Urinary bladder (tissue), 4 donors: ENCODE measurements around the gene KRT33A. TPM values are rescaled to one million over a fixed set of nuclear protein-coding genes. Genes with fewer than 3 reads are reported as not detected.

ENCODE experiments used
- DNase-seq: peaks from one replicate; pipeline ENCODE4 v3.0.0-alpha.2; 2015; ENCODE audit errors: extremely low spot score
- H3K27ac ChIP-seq: one replicate; pipeline ENCODE4 v1.5.1; 2013; ENCODE audit warnings: low read depth, mild to moderate bottlenecking, moderate library complexity
- H3K36me3 ChIP-seq: one replicate; pipeline ENCODE4 v1.6.1; 2013; ENCODE audit warnings: mild to moderate bottlenecking, moderate library complexity; ENCODE audit not compliant: insufficient read depth
- H3K4me1 ChIP-seq: one replicate; pipeline ENCODE4 v1.6.1; 2013; ENCODE audit warnings: mild to moderate bottlenecking, moderate library complexity; ENCODE audit not compliant: insufficient read depth
- H3K4me3 ChIP-seq: one replicate; pipeline ENCODE4 v1.5.1; 2013; ENCODE audit warnings: low read depth, low read length
- WGBS: extraction: QIAGEN DNeasy Blood & Tissue Kit; methylation state at CpG from one replicate; pipeline ENCODE4 v1.1.7; 2013; 5-methylcytosine and 5-hydroxymethylcytosine counted together
- polyA plus RNA-seq: library from polyadenylated mRNA; stranded (reverse); fragments of 200-250 nt; gene quantifications from one replicate; pipeline ENCODE4 v1.2.3, GENCODE V29; 2013
- total RNA-seq: library from RNA; depleted of rRNA; stranded (reverse); fragments of >200 nt; gene quantifications from one replicate; pipeline ENCODE4 v1.2.3, GENCODE V29; 2014
- donor health status: healthy with polysubstance abuse.
- donor health status: healthy.

The KRT33A gene
- total and polyA plus RNA-seq, 2 donors = not detected

DNA sequence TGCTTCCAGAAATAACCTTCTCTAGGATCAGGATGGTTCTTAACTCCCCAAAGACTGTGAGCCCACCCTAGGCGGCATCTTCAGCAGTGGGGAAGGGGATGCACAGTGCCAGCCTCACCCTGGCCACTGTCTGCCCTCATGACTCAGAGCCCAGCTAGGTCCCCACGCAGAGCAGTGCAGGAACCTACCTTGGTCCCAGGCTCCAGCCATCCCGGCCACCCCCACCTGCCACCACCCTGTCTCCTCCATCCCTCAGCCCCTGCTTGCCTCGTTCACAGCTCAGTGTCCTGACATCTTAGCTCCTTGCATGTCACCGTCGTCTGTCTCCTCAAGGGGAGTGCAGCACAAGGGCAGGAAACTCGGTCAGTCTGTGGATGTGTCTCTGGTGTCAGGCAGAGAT, 19.0 kb downstream of the KRT33A start:
- no peak for DNase-seq
- Histone ChIP-seq H3K36me3 (no peaks in the 10 kb centered on the region), H3K4me3 (no peak overlapping the region), H3K4me1 (no peaks in the 10 kb centered on the region), H3K27ac (no peak overlapping the region)
- 79% methylated on average over 7 of the region's 7 CpGs for WGBS

DNA sequence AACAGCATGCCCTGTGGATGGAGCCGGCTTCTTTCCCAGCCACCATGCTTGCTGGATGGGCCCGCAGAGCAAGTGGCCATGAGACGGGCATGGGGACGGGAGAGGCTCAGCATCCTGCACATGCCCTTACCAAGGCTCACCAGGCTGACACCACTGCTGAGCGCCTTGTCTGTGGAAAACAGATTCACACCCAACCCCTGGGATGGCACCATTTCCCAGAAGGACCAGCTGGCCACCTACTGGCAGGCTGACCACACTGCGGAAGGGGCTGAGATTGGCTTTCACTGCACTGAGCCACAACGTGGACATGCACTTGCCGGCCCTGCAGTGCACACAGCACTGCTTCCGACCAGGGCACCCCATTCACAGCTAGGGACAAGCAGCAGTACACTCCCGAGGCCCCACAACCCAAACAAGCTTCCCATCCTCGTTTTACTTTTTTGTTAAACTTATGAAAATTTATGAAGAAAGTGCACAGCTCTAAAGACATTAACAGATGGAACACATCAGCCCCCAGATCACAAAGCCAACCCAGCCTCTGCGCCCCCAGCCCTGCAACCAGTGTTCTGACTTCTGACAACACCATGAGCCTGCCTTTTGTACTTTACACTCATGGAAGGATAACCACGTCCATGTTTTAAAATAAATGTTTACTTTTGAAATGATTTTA, 21.2 kb downstream of the KRT33A start:
- no peak for DNase-seq
- Histone ChIP-seq H3K4me3 (no peak overlapping the region), H3K4me1 (no peaks in the 10 kb centered on the region), H3K36me3 (no peaks in the 10 kb centered on the region), H3K27ac (no peak overlapping the region)
- WGBS = 45% methylated on average over 13 of the region's 13 CpGs

DNA sequence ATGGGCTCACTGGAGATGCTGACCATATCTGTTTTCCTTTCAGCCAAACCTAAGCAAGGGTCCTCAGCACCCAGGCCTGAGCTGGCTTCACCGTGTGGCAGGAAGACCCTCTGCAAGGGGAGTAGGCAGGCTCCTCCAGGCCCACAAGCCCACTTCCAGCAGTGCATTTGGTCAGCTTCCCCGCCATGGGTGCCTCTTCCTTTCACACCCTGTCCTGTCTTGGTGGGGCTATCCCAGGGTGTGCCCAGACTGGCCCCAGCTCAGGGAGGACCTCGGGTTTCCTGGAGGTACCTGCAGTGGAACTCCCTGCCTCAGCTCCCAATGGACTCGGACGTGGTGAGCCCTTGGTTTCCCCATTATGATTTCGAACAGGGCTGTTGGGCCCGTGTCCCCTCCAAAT, 22.4 kb downstream of the KRT33A start:
- H3K4me3 ChIP-seq = no peak overlapping the region
- no peaks in the 10 kb centered on the region for H3K36me3 ChIP-seq
- no peak for DNase-seq
- 86% methylated on average over 7 of the region's 7 CpGs for WGBS
- H3K27ac ChIP-seq = no peak overlapping the region
- H3K4me1 ChIP-seq = no peaks in the 10 kb centered on the region

DNA sequence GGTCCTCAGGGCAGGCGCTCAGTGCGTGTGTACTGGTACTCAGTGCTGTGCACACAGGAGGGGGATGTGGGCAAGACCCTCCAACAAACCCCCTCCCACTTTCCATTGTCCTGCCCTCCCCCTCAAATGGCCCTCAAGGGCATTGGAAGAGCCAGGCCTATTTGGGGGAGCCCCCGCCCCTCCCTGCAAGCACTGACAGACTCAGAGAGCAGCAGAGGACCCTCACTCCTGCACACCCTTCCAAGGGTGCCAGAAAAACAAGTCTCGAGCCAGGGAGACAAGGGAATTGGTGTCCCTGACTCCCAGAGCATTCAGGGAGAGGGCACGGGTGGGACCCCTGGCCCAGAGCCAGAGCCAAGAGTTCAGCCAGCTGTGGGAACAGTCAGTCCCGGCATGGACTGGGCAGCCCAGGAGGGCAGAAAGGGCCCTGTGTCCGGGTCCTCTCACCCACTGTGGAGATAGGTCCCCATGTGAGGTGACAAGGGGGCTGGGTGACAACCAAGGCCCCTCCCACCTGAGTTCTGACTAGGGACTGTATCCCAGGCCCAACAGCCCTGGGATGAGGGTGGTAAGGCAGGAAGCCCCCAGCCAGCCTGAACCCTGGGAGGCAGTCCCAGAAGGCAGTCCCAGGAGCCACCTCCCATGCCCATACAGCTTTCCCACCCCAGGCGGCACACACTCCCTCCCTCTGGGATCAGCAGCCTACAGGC, 23.1 kb downstream of the KRT33A start:
- 79% methylated on average over 8 of the region's 8 CpGs for WGBS
- H3K36me3 ChIP-seq = no peaks in the 10 kb centered on the region
- DNase-seq = no peak
- no peak overlapping the region for H3K27ac ChIP-seq
- H3K4me1 ChIP-seq = no peaks in the 10 kb centered on the region
- no peak overlapping the region for H3K4me3 ChIP-seq

DNA sequence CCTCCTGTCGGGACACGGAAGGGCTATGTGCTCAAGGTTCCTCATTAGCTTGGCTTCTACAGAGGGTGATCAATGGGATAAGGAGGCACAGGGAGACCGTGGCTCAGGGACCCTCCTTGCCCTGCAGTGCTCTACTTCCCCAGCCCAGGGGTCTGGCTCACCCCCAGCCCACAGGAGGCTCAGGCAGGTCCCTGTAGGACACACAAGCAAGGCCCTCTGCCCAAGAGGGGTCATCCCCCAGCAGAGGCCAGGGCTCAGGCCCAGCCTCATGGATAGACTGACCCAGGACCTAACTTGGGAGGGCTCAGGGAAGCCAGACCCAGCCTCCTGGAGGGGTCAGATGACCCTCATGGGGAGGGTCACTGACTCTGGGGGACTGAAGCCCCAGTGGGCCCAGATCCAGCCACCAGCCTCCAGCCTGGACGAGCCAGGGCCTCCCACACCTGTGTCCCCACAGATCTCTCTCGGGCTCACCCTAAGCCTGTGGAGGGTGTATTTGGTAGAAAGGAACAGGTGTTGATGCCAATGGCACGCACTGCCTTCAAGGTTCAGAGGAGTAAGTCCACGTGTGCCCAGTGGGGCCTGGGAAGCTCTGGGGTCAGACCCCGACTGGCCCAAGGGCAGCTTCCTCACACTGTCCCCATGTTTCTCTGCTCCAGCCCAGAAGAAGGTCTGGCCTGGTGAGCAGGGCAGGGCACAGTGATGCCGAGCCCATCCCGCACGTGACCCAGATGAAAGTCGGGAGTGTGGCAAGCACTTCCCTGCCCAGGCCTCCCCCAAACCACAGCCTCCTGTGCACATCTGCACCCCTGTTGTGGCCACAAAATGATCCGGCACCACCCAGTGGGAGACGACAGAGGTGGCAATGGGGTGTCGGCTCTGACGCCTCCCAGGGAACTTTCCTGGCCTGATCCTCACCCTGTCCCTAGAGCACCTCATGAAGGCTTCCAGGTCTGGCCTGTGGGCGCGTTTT, 24.2 kb downstream of the KRT33A start:
- Histone ChIP-seq H3K36me3 (no peaks in the 10 kb centered on the region), H3K4me3 (no peak overlapping the region), H3K4me1 (no peaks in the 10 kb centered on the region), H3K27ac (no peak overlapping the region)
- DNase-seq = no peak
- WGBS = 89% methylated on average over 18 of the region's 18 CpGs

DNA sequence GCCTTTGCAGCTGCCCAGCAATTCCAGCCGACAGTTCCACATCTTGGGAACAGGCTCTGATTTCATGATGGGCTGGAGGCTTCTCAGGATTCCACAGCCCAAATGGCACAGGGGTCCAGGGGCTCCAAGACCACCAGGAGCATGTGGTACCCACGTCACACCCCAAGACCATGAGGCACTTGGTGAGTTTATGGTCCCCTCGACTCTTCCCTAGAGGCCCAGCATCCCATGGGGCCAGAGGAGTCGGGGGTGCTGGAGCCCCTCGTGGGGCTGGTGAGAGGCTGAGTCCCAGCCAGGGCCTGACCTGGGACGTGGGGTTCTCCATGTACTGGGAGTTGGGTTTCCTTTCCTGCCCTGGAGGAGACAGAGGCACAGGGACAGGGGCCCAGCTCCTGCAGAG, 25.0 kb downstream of the KRT33A start:
- no peak overlapping the region for H3K4me3 ChIP-seq
- no peak overlapping the region for H3K27ac ChIP-seq
- DNase-seq = no peak
- H3K4me1 ChIP-seq = no peaks in the 10 kb centered on the region
- no peaks in the 10 kb centered on the region for H3K36me3 ChIP-seq
- WGBS = 88% methylated on average over 6 of the region's 6 CpGs

DNA sequence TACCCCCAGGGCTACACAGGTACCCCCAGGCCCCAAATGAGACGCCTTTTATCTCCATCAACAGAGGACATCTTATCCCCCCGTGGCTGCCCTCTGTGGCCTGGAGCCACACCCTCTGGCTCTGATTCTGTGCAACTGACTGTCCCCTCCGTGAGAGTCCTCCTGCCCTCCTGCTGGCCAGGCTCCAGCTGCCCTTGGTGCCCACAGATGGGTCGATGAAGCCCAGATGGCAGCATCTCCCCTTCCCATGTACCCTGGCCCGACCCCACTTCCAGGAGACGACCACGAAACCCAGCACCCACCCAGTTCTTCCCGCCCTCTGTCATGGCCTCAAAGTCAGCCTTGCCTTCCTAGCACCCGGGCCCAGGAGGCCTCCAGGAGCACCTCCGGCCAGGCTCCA, 25.5 kb downstream of the KRT33A start:
- WGBS = 84% methylated on average over 10 of the region's 10 CpGs
- H3K4me1 ChIP-seq = no peaks in the 10 kb centered on the region
- H3K27ac ChIP-seq = no peak overlapping the region
- DNase-seq = no peak
- no peaks in the 10 kb centered on the region for H3K36me3 ChIP-seq
- H3K4me3 ChIP-seq = no peak overlapping the region

DNA sequence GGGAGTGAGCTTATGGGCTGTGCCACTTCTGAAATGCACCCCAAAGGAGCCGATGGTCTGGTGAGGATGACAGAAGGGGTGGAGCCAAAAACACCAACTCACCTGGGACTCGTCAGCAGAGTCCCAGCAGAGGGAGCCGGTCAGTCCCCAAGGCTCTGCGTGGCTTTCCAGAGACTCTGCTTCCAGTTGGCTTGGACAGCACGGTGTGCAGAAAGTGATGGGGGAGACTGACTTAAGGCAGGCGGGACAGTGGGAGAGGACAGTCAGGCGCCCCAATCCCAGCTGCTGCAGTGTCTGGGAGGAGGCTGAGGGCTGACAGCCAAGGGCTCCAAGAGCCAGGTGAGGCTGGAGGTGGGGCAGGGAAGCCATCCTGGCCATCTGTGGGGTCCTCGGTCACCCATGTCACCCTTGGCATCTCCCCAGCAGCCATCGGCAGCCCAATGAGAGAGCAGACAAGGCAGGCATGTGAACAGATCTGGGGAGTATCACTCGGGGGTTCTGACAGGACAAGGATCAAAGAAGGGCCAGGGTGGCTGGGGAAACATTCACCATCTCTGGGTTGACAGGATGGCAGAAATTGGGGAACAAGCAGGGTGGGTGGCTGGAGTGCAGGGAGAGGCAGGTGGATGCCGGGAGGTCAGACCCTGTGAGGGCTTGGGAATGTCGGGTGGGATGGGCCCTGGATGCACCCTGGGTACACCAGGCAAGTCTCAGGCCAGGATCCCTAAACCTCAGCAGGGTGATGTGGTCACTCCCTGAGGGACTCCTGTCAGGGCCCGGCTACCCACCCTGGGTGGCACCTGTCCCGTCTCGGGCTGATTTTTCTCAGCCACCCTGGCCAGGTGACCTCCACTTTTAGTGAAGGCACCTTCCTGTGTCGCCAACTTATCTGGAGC, 26.2 kb downstream of the KRT33A start:
- 73% methylated on average over 16 of the region's 16 CpGs for WGBS
- DNase-seq = no peak
- H3K4me1 ChIP-seq = no peaks in the 10 kb centered on the region
- H3K27ac ChIP-seq = no peak overlapping the region
- H3K36me3 ChIP-seq = no peaks in the 10 kb centered on the region
- no peak overlapping the region for H3K4me3 ChIP-seq

DNA sequence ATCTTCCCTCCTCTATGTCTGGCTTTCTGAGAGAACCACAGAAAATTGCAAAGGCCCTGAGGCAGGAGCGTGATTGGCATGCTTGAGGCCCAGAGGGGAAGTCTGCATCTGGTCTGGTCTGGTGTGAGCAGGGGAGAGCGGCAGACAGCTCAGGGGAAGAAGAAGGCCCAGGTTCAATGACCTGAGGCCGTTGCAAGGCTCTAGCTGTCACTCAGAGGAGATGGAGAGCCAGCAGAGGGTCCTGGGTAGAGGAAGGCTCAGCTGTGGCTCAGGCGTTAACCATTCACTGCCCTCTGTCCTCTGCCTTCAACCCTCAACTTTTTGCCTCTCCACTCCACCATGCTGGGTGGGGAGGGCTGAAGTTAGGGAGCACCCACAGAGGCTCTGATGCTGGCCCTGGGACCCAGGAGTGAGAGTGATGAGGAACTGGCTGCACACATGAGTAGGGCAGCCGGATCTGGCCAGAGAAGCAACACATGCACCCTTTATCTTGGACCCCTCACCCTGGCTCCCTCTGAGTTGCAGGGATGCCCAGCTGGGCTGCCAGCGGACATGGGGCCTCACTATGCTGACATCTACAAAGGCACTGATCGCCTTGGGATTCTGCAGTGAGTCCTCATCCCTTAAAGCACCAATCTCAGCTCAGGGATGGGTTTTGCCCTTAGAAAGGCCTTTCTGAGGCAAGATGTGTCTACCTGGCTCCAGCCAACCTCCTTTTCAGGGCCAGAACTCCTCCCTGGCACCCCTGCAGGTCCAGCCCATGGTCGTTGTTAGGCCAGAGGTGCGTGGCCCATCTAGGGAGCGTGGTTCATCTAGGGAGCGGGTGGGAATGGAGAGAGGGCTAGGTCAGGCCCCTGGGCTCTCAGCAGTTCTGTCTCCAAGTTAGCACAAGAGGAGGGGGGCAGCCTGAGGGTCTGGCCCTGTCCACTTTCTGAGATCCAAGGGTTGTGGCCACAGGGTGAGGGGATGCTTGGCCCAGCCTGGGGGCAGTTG, 27.4 kb downstream of the KRT33A start:
- Histone ChIP-seq H3K27ac (no peak overlapping the region), H3K4me1 (no peaks in the 10 kb centered on the region), H3K36me3 (no peaks in the 10 kb centered on the region), H3K4me3 (no peak overlapping the region)
- 90% methylated on average over 11 of the region's 11 CpGs for WGBS
- no peak for DNase-seq

DNA sequence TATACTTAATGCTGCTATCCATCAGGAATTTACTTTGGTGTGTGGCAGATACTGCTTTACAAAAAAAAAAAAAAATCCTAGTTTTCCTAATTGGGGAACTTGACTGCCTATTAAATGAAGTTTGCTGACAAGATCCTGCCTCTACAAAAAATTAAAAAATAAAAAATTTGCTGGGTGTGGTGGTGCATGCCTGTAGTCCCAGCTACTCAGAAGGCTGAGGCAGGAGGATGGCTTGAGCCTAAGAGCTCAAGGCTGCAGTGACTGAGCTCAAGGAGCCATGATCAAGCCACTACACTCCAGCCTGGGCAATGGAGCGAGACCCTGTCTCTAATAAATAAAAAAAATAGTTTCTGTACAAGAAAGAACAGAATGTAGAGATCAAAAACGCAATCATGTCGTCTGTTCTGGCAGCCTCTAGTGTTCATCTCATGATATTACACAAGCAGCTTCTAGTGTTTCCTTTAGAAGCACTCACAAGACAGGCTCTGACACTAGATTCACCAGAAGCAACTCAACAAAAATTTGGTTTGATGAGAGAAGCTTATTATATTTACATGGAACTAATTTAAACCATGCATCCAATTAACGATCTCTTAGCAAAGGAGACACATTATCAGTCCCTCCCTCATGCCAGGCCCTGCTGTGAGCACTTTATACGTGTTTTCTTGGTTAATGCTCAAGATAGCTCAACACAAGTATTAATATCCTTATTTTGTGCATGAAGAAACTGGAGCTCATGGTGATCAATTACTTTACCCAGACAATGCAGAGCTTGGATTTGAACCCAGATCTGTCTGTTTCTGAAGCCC, 28.3 kb downstream of the KRT33A start:
- Histone ChIP-seq H3K27ac (no peak overlapping the region), H3K4me1 (no peaks in the 10 kb centered on the region), H3K36me3 (no peaks in the 10 kb centered on the region), H3K4me3 (no peak overlapping the region)
- WGBS = 32% methylated on average over 5 of the region's 5 CpGs
- no peak for DNase-seq

DNA sequence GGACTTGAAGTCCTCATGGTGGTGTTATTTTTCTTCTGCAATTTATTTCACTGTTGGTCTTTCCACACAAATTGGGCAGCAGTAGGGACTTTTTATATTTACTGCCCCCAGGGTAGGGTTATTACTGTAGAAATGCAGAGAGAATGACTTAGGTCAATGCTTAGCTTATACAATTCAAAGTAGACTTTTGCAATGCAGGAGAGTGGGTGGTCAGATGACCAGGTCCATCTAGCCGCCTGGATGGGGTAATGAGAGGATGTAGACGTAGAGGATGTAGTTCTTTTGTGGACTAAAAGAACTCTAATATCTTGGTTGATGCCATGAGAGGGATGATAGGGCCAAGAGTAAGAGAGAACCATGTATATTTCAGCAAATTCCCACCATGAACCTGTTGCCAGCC, 32.4 kb downstream of the KRT33A start:
- WGBS = 48% methylated on average over 2 of the region's 2 CpGs
- Histone ChIP-seq H3K36me3 (no peaks in the 10 kb centered on the region), H3K4me3 (no peak overlapping the region), H3K4me1 (no peaks in the 10 kb centered on the region), H3K27ac (no peak overlapping the region)
- no peak for DNase-seq
